B cell (primary cell): ENCODE measurements around the gene PAX3. TPM values are rescaled to one million over a fixed set of nuclear protein-coding genes. Genes with fewer than 3 reads are reported as not detected.

Experiments
- ATAC-seq: fragments of 200-7000 bp; cut with Tn5 transposase; one replicate; pipeline ENCODE4 v1.10.0; 2021; ENCODE audit warnings: low read depth, mild to moderate bottlenecking, moderate number of reproducible peaks, moderate library complexity
- CTCF ChIA-PET: fragments of 350-600 bp; sonication (Branson Sonifier 250); formaldehyde crosslinking; loops from one replicate; lab custom pipeline; 2021; ENCODE audit warnings: antibody characterized with exemption, inconsistent platforms; lab: Charles Lee
- POLR2A ChIA-PET: fragments of 350-600 bp; sonication (Branson Sonifier 250); formaldehyde crosslinking; loops from one replicate; lab custom pipeline; 2021; ENCODE audit warnings: antibody characterized with exemption; lab: Charles Lee
- DNase-seq: peaks from one replicate; pipeline ENCODE4 v3.0.0; 2013
- H2AFZ ChIP-seq: 2 replicates; pipeline ENCODE4 v1.6.1; 2012; ENCODE audit warnings: mild to moderate bottlenecking, low read depth, low read length; ENCODE audit not compliant: insufficient read depth, poor library complexity, severe bottlenecking
- H3K27ac ChIP-seq, 2 donors: 1 replicate in 1 of 2; 2 replicates in 1 of 2; pipeline ENCODE4 v1.5.1; 2012 to 2013; ENCODE audit warnings: low read length in 2 of 2, mild to moderate bottlenecking in 2 of 2, moderate library complexity in 1 of 2
- H3K27me3 ChIP-seq, 4 experiments: fragments of 200-600 bp in 1 of 4; sonication (generic) in 1 of 4; replicated peaks in 1 of 4; 1 replicate in 2 of 4; 2 replicates in 2 of 4; pipeline versions ENCODE4 v1.6.1 to v1.7.0; 2013 to 2016; ENCODE audit warnings: low read length in 3 of 4, mild to moderate bottlenecking in 2 of 4, mixed read lengths in 1 of 4, moderate library complexity in 1 of 4; ENCODE audit not compliant: insufficient read depth in 4 of 4, control insufficient read depth in 3 of 4; ENCODE audit errors: control extremely low read depth in 1 of 4
- H3K36me3 ChIP-seq, 2 experiments: replicated peaks in 1 of 2; 1 replicate in 1 of 2; 2 replicates in 1 of 2; pipeline versions ENCODE4 v1.6.1 to v1.7.1; 2013; ENCODE audit warnings: low read length in 1 of 2; ENCODE audit not compliant: insufficient read depth in 2 of 2, control insufficient read depth in 1 of 2; ENCODE audit errors: control extremely low read depth in 1 of 2, extremely low read depth in 1 of 2
- H3K4me1 ChIP-seq, 2 donors: fragments of 200-600 bp in 1 of 2; sonication (generic) in 1 of 2; 1 replicate in 1 of 2; 2 replicates in 1 of 2; pipeline versions ENCODE4 v1.5.1 to v1.6.1; 2013 to 2017; ENCODE audit warnings: low read length in 2 of 2; ENCODE audit not compliant: control insufficient read depth in 2 of 2, insufficient read depth in 2 of 2
- H3K4me2 ChIP-seq: replicated peaks from 2 replicates; pipeline ENCODE3; 2012; ENCODE audit warnings: mild to moderate bottlenecking, low read depth, low read length; ENCODE audit not compliant: poor library complexity, severe bottlenecking
- H3K4me3 ChIP-seq, 5 experiments: fragments of 200-600 bp in 1 of 5; sonication (generic) in 1 of 5; 1 replicate in 3 of 5; 2 replicates in 2 of 5; pipeline versions ENCODE4 v1.5.1 to v1.7.0; 2011 to 2016; ENCODE audit warnings: low read length in 4 of 5, mild to moderate bottlenecking in 4 of 5, low read depth in 2 of 5, control low read depth in 1 of 5, moderate library complexity in 1 of 5; ENCODE audit not compliant: insufficient read depth in 1 of 5; ENCODE audit errors: control extremely low read depth in 1 of 5, extremely low read depth in 1 of 5
- H3K79me2 ChIP-seq: fragments of 200-600 bp; sonication (generic); one replicate; pipeline ENCODE4 v1.6.0; 2016; ENCODE audit warnings: low read length; ENCODE audit not compliant: control insufficient read depth, insufficient read depth
- H3K9ac ChIP-seq: fragments of 200-600 bp; sonication (generic); 2 replicates; pipeline ENCODE4 v1.6.1; 2017; ENCODE audit warnings: mild to moderate bottlenecking, low read length, moderate library complexity
- H3K9me3 ChIP-seq, 3 donors: one replicate each; pipeline versions ENCODE4 v1.6.1 to v1.7.1; 2013; ENCODE audit warnings: low read length in 2 of 3; ENCODE audit not compliant: control insufficient read depth in 2 of 3, insufficient read depth in 1 of 3; ENCODE audit errors: control extremely low read depth in 1 of 3
- H4K20me1 ChIP-seq: 2 replicates; pipeline ENCODE4 v1.6.0; 2012; ENCODE audit warnings: mild to moderate bottlenecking, low read length; ENCODE audit not compliant: insufficient read depth, control insufficient read depth, poor library complexity, severe bottlenecking
- H3K27ac Mint-ChIP-seq: one replicate; pipeline ENCODE4 v1.8.0; 2021; ENCODE audit warnings: mixed read lengths
- H3K27me3 Mint-ChIP-seq: one replicate; pipeline ENCODE4 v1.8.0; 2021; ENCODE audit warnings: mixed read lengths
- H3K4me1 Mint-ChIP-seq: one replicate; pipeline ENCODE4 v1.8.0; 2021; ENCODE audit warnings: mixed read lengths
- H3K4me3 Mint-ChIP-seq: one replicate; pipeline ENCODE4 v1.8.0; 2021; ENCODE audit warnings: mixed read lengths
- H3K9me3 Mint-ChIP-seq: one replicate; pipeline ENCODE4 v1.8.0; 2022; ENCODE audit warnings: mixed read lengths; ENCODE audit not compliant: insufficient read depth
- CTCF ChIP-seq: fragments of 200-600 bp; IDR thresholded peaks from one replicate; pipeline ENCODE4 v1.8.0; 2022; ENCODE audit warnings: antibody characterized with exemption, mild to moderate bottlenecking
- EZH2 ChIP-seq: IDR thresholded peaks from 2 replicates; pipeline ENCODE4 v1.6.1; 2012; ENCODE audit warnings: borderline replicate concordance, low read depth, mild to moderate bottlenecking, moderate library complexity, low read length; ENCODE audit not compliant: insufficient read depth, poor library complexity, severe bottlenecking
- WGBS: methylation state at CpG from one replicate; pipeline ENCODE4 v1.1.5; 2013; ENCODE audit warnings: missing lambda C conversion rate; ENCODE audit not compliant: insufficient coverage; 5-methylcytosine and 5-hydroxymethylcytosine counted together
- intact Hi-C: fragments of 100-400 bp; cut with micrococcal nuclease; formaldehyde crosslinking; loops from one replicate; pipeline ENCODE4 v1.10.0; 2022
- polyA plus RNA-seq: library from polyadenylated mRNA; depleted of rRNA; stranded (reverse); fragments of >200 nt; gene quantifications from 2 replicates; pipeline ENCODE4 v1.2.3, GENCODE V29; 2012
- total RNA-seq, 2 donors: library from RNA; stranded (reverse); fragments of 120-200 nt in 1 of 2; gene quantifications; 1 replicate in 1 of 2; 2 replicates in 1 of 2; pipeline versions ENCODE4 v1.2.3 to v1.2.4, GENCODE V29; 2013 to 2022

The PAX3 gene
- total and polyA plus RNA-seq, 2 donors (not counting 1 experiment from before 2014, with no cell fraction given) = not detected

- ATAC-seq (no peak), DNase-seq (no peak)
Observed at GRCh38 chr2:222217712-222218111, 81.1 kb downstream of the PAX3 start.

GRCh38 chr2:222214885-222215284 is 83.9 kb downstream of the PAX3 start:
- H3K27ac ChIP-seq = no peak overlapping the region
- no peaks in the 10 kb centered on the region for H3K4me1 ChIP-seq
- Mint-ChIP-seq H3K4me3 (no peak overlapping the region), H3K27ac (no peak overlapping the region), H3K9me3 (no peaks in the 10 kb centered on the region), H3K27me3 (no peaks in the 10 kb centered on the region), H3K4me1 (no peaks in the 10 kb centered on the region)
- intact Hi-C loops = no loop called here
- no peak for TF ChIP-seq EZH2
- no peak for TF ChIP-seq CTCF
- no CpG with 5 or more reads among the region's 1 CpG for WGBS
- H4K20me1 ChIP-seq = no peaks in the 10 kb centered on the region
- DNase-seq (no peak), ATAC-seq (no peak)
- H3K9me3 ChIP-seq = no peaks in the 10 kb centered on the region
- ChIA-PET CTCF (no interaction called here), POLR2A (no interaction called here)
- no peaks in the 10 kb centered on the region for H3K79me2 ChIP-seq
- no peaks in the 10 kb centered on the region for H3K36me3 ChIP-seq
- no peak overlapping the region for H3K9ac ChIP-seq
- no peak overlapping the region for H3K4me3 ChIP-seq
- H3K4me2 ChIP-seq = no peak overlapping the region
- H2AFZ ChIP-seq = no peak overlapping the region
- H3K27me3 ChIP-seq = no peaks in the 10 kb centered on the region

More at GRCh38 chr2:222217712-222218111, 81.1 kb downstream of the PAX3 start:
- no peak overlapping the region for H3K27ac ChIP-seq
- Mint-ChIP-seq H3K27ac (no peak overlapping the region), H3K27me3 (no peaks in the 10 kb centered on the region), H3K9me3 (no peaks in the 10 kb centered on the region), H3K4me1 (no peaks in the 10 kb centered on the region), H3K4me3 (no peak overlapping the region)
- no peaks in the 10 kb centered on the region for H3K4me1 ChIP-seq
- H3K9ac ChIP-seq = no peak overlapping the region
- intact Hi-C loops = no loop called here
- no peaks in the 10 kb centered on the region for H3K27me3 ChIP-seq
- H3K36me3 ChIP-seq = no peaks in the 10 kb centered on the region
- CTCF ChIA-PET = no interaction called here
- no peak overlapping the region for H3K4me2 ChIP-seq
- no peaks in the 10 kb centered on the region for H3K79me2 ChIP-seq
- WGBS = no CpG with 5 or more reads among the region's 1 CpG
- no peak overlapping the region for H3K4me3 ChIP-seq
- TF ChIP-seq CTCF (no peak), EZH2 (no peak)
- H4K20me1 ChIP-seq = no peaks in the 10 kb centered on the region
- POLR2A ChIA-PET = no interaction called here
- no peaks in the 10 kb centered on the region for H3K9me3 ChIP-seq
- no peak overlapping the region for H2AFZ ChIP-seq
